Measurements from ENCODE around the gene RP9.
A peak's percentile ranks its signal among the peaks of the same experiment; 100 is the strongest.

Gene RP9

GRCh38 chr7:33109005-33109757 is at the start of gene RP9:
RP9 (minus strand) TSS chr7:33109404; CDS start chr7:33109372, 32 bp downstream.
- peak; percentile 76 for DNase-seq

- no peak for DNase-seq
Measured at GRCh38 chr7:33157781-33158180, 48.6 kb upstream of the RP9 start.

GRCh38 chr7:33157311-33157710 is 48.1 kb upstream of the RP9 start:
- no peak for DNase-seq

GRCh38 chr7:33156441-33156840 is 47.2 kb upstream of the RP9 start:
- DNase-seq, result no peak

GRCh38 chr7:33155811-33156210 is 46.6 kb upstream of the RP9 start:
- DNase-seq, result no peak

- no peak for DNase-seq
Measured at GRCh38 chr7:33152087-33152486, 42.9 kb upstream of the RP9 start.

- no peak for DNase-seq
Measured at GRCh38 chr7:33145156-33145555, 36.0 kb upstream of the RP9 start.

- no peak for DNase-seq
Measured at GRCh38 chr7:33143996-33144718, 35.0 kb upstream of the RP9 start.

- no peak for DNase-seq
Measured at GRCh38 chr7:33142585-33142984, 33.4 kb upstream of the RP9 start.

- no peak for DNase-seq
Measured at GRCh38 chr7:33137103-33137502, 27.9 kb upstream of the RP9 start.

- no peak for DNase-seq
Measured at GRCh38 chr7:33130184-33130583, 21.0 kb upstream of the RP9 start.

GRCh38 chr7:33129806-33130153 is 20.6 kb upstream of the RP9 start:
- no peak for DNase-seq

GRCh38 chr7:33128990-33129805 is 20.0 kb upstream of the RP9 start, which contains the start of gene BBS9:
BBS9 (plus strand) TSS chr7:33129564; CDS start chr7:33146253, 16,689 bp downstream.
- DNase-seq, result peak; percentile 89

GRCh38 chr7:33128631-33128989 is 19.4 kb upstream of the RP9 start:
- no peak for DNase-seq

GRCh38 chr7:33127085-33127484 is 17.9 kb upstream of the RP9 start:
- no peak for DNase-seq

- no peak for DNase-seq
Measured at GRCh38 chr7:33118383-33118782, 9.2 kb upstream of the RP9 start.

- DNase-seq, result no peak
Measured at GRCh38 chr7:33114976-33115375, 5.8 kb upstream of the RP9 start.

GRCh38 chr7:33111614-33112013 is 2.4 kb upstream of the RP9 start:
- DNase-seq, result no peak

- DNase-seq, result no peak
Measured at GRCh38 chr7:33109758-33110238, 594 bp upstream of the RP9 start.

- no peak for DNase-seq
Measured at GRCh38 chr7:33108554-33109004, 625 bp downstream of the RP9 start.

- no peak for DNase-seq
Measured at GRCh38 chr7:33107136-33108066, 1.8 kb downstream of the RP9 start.

GRCh38 chr7:33101906-33102305 is 7.3 kb downstream of the RP9 start:
- no peak for DNase-seq

Data from NCI-H510A (cell line).